Astrocyte of the spinal cord (primary cell): Measurements from ENCODE around the gene PLXNA2.

Source experiments
- DNase-seq: peaks from one replicate; pipeline ENCODE4 v3.0.0; 2011; ENCODE audit warnings: low read depth, low spot score
- H3K4me3 ChIP-seq: 2 replicates; pipeline ENCODE4 v1.5.1; 2011; ENCODE audit warnings: low read depth, mild to moderate bottlenecking, low read length, moderate library complexity
- in situ Hi-C: cut with HindIII; loops from 2 replicates; pipeline ENCODE4 v1.10.0; 2017; ENCODE audit warnings: low sequenced_read_pairs
- TF ChIP-seq, protein P1 (sequence below): IDR thresholded peaks from 2 replicates; pipeline ENCODE4 v1.5.1; 2012; ENCODE audit warnings: low read depth, mild to moderate bottlenecking, low read length, inconsistent platforms

The PLXNA2 gene

GRCh38 chr1:208179961-208180409 lies 64.2 kb downstream of the PLXNA2 start:
- in situ Hi-C loops, result no loop called here
- TF ChIP-seq, protein P1, sequence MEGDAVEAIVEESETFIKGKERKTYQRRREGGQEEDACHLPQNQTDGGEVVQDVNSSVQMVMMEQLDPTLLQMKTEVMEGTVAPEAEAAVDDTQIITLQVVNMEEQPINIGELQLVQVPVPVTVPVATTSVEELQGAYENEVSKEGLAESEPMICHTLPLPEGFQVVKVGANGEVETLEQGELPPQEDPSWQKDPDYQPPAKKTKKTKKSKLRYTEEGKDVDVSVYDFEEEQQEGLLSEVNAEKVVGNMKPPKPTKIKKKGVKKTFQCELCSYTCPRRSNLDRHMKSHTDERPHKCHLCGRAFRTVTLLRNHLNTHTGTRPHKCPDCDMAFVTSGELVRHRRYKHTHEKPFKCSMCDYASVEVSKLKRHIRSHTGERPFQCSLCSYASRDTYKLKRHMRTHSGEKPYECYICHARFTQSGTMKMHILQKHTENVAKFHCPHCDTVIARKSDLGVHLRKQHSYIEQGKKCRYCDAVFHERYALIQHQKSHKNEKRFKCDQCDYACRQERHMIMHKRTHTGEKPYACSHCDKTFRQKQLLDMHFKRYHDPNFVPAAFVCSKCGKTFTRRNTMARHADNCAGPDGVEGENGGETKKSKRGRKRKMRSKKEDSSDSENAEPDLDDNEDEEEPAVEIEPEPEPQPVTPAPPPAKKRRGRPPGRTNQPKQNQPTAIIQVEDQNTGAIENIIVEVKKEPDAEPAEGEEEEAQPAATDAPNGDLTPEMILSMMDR, result no peak
- DNase-seq, result no peak
- H3K4me3 ChIP-seq, result no peak overlapping the region

- in situ Hi-C loops, result no loop called here
- H3K4me3 ChIP-seq, result no peak overlapping the region
- DNase-seq, result no peak
- TF ChIP-seq, protein P1, result no peak
Measured at GRCh38 chr1:208179263-208179816, 64.8 kb downstream of the PLXNA2 start.

DNA sequence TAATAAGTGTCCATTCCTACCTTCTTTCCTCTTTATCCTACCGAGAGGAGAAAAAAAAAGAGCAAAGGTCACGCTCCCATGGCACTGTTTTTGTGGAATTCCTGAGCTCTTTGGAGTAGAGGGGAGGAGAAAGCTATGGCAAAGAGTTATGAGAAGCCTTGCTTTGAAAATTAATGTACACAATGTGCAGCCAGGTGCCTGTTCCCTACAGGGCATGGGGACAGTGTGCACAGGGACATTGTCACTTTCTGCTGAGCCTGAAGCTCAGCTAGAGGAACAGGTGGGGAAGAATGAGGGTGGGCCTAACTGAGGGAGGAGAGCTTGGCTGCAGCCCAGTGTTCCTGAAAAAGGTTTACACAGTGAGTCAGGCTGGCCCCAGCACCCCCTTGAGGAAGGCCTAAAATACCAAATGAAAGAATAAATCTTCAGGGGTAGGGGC lies 66.1 kb downstream of the PLXNA2 start:
- no peak for DNase-seq
- no peak overlapping the region for H3K4me3 ChIP-seq
- in situ Hi-C loops, result no loop called here
- TF ChIP-seq, protein P1, result no peak

- no peak for DNase-seq
- TF ChIP-seq, protein P1, result no peak
- in situ Hi-C loops, result no loop called here
- no peak overlapping the region for H3K4me3 ChIP-seq
Measured at GRCh38 chr1:208177656-208178055, 66.5 kb downstream of the PLXNA2 start.

- in situ Hi-C loops, result no loop called here
- H3K4me3 ChIP-seq, result no peak overlapping the region
- DNase-seq, result no peak
- TF ChIP-seq, protein P1, result no peak
Measured at GRCh38 chr1:208176649-208177048, 67.5 kb downstream of the PLXNA2 start.

GRCh38 chr1:208175508-208175895 lies 68.7 kb downstream of the PLXNA2 start:
- H3K4me3 ChIP-seq, result no peak overlapping the region
- TF ChIP-seq, protein P1, result no peak
- DNase-seq, result no peak
- in situ Hi-C loops, result no loop called here
